HPDE6-E6E7 (cell line): ENCODE results near the gene NSD1.

Experiments used
- DNase-seq: peaks from one replicate; pipeline ENCODE4 v3.0.0; 2011; ENCODE audit warnings: missing footprints; ENCODE audit errors: extremely low spot score

NSD1 gene

DNA sequence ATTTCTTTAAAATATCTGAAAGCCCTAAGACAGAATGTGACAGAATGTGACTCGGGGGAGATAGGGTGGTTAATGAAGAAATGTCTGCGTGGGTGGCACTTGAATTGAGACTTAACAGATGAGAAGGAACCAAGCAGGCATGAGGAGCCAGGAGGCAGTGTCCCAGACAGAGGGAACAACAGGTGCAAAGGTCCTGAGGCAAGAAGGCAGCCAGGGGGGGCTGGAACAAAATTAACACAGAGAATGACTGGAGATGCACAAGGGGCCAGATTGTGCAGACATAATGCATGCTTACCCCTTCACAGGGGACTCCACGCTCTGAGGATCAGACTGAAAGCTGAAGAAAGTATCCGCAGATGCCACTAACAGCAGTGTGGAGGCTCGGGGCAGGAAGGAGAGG is 216.2 kb downstream of the NSD1 start:
- DNase-seq = no peak
